GM23338 (cell line): ENCODE data around the gene PCBP2. TPM values are rescaled to one million over a fixed set of nuclear protein-coding genes. Genes with fewer than 3 reads are reported as not detected.

Experiments
- CTCF ChIP-seq, 2 experiments: fragments of 200-600 bp in 1 of 2; sonication (generic) in 1 of 2; conservative IDR thresholded peaks; 2 replicates each; pipeline versions ENCODE4 v1.5.1 to v1.6.1; 2016 to 2017; ENCODE audit warnings: antibody characterized with exemption in 2 of 2, low read depth in 2 of 2, mild to moderate bottlenecking in 2 of 2, moderate library complexity in 1 of 2
- ETS1 ChIP-seq: IDR thresholded peaks from 2 replicates; pipeline ENCODE4 v1.6.1; 2016; ENCODE audit warnings: antibody characterized with exemption
- EZH2 ChIP-seq: fragments of 200-600 bp; sonication (generic); IDR thresholded peaks from one replicate; pipeline ENCODE4 v1.8.0; 2017; ENCODE audit warnings: antibody characterized with exemption, mild to moderate bottlenecking, low read depth; ENCODE audit not compliant: unreplicated experiment
- EZH2phosphoT487 ChIP-seq: fragments of 200-600 bp; sonication (generic); IDR thresholded peaks from one replicate; pipeline ENCODE4 v1.8.1; 2018; ENCODE audit warnings: antibody characterized with exemption; ENCODE audit not compliant: unreplicated experiment
- NANOG ChIP-seq: IDR thresholded peaks from 2 replicates; pipeline ENCODE4 v1.6.1; 2016; ENCODE audit warnings: antibody characterized with exemption, borderline replicate concordance
- STAT1 ChIP-seq: IDR thresholded peaks from one replicate; pipeline ENCODE4 v1.6.1; 2016; ENCODE audit warnings: antibody characterized with exemption; ENCODE audit not compliant: unreplicated experiment
- ZNF114 ChIP-seq: fragments of 250-450 bp; sonication (Bioruptor Pico); IDR thresholded peaks from 2 replicates; pipeline ENCODE4 v1.5.0; 2020; ENCODE audit warnings: mild to moderate bottlenecking, moderate library complexity
- ZNF462 ChIP-seq: fragments of 250-450 bp; sonication (Bioruptor Pico); IDR thresholded peaks from 2 replicates; pipeline ENCODE4 v1.5.0; 2020; ENCODE audit warnings: mild to moderate bottlenecking, moderate library complexity
- polyA plus RNA-seq: library from polyadenylated mRNA; unstranded; fragments of >200 nt; fragmentation: Nextera tagmentation; extraction: Ambion mirVana; gene quantifications from 2 replicates; pipeline ENCODE4 v1.2.1, GENCODE V29; 2016
- total RNA-seq: library from RNA; depleted of rRNA; stranded (reverse); fragments of >200 nt; shearing (Covaris generic); gene quantifications from 2 replicates; pipeline ENCODE4 v1.2.3, GENCODE V29; 2014

PCBP2 gene
- total and polyA plus RNA-seq, 2 experiments from 2014 or later = 397 to 676 TPM

GRCh38 chr12:53514628-53515290 is 62.9 kb downstream of the PCBP2 start (continued):
- TF ChIP-seq ZNF462 (CRISPR knock-in tag) (no peak), STAT1 (no peak), EZH2 (no peak), ETS1 (no peak), NANOG (no peak), ZNF114 (CRISPR knock-in tag) (no peak), EZH2phosphoT487 (no peak), CTCF (conservative IDR thresholded peaks at IDR 0.05; ENCODE audit: low read depth in 2 of 2) (no peak)
